Heart left ventricle (tissue), 13 donors: ENCODE results near the gene GNS.

Experiments
- POLR2A ChIP-seq, 2 donors: fragments of 450-650 bp; IDR thresholded peaks; one replicate each; pipeline ENCODE4 v1.6.1; 2017; ENCODE audit warnings: antibody characterized with exemption in 2 of 2, mild to moderate bottlenecking in 2 of 2, moderate library complexity in 2 of 2
- TF ChIP-seq, protein P1 (sequence below), 12 donors: fragments of 200-600 bp; sonication (generic) in 4 of 12; IDR thresholded peaks; one replicate each; pipeline versions ENCODE4 v1.5.0 to v1.8.0; 2018 to 2022; ENCODE audit warnings: antibody characterized with exemption in 12 of 12, mild to moderate bottlenecking in 5 of 12
- donor health status: ischemic (EF 13 %, LVEDD 7.1; RV severe dilation, severe dysfunction).
- donor health status: DM: no; HTN: yes; CAD: no.
- donor health status: DM: no; HTN: no; CAD: no.
- donor health status: ischemic (EF 25% LVEDD 6.9; RV normal size, moderate dysfunction).
- donor health status: ischemic (EF 25% LVEDD 5.7; RV mildly dilated, moderate dysfunction).
- donor health status: ischemic (EF 35%, LVEDD 5.7; RV mildly dilated, moderate dysfunction).
- donor health status: nonischemic (EF 11% LVEDD 7.7; RV severe dilation, severe dysfunction).
- donor health status: DM: yes; HTN: yes; CAD: no.
- donor health status: PGD.
- donor health status: ischemic (EF 29% LVEDD 5.4; RV normal size, mild dysfunction).
- donor health status: nonischemic (EF 23%, LVEDD 6.1; RV moderate dilation, normal function).

DNA sequence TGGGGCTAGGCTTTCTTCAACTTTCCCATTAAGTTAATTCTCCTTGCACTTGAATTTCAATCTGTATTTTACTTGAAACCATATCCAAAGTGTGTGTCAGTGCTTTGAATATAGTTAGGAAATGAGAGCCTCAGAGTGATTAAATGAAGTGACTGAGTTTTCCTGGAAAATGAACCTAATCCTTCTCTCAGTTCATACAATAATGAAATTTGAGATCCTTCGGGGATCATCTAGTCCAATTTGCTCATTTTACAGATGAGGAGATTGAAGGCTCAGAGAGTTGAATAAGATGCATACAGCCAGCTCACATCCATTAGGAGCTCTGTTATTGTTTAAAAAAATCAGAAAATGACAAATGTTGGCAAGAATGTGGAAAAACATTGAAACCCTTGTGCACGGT lies 47.0 kb upstream of the GNS start:
- TF ChIP-seq, protein P1, sequence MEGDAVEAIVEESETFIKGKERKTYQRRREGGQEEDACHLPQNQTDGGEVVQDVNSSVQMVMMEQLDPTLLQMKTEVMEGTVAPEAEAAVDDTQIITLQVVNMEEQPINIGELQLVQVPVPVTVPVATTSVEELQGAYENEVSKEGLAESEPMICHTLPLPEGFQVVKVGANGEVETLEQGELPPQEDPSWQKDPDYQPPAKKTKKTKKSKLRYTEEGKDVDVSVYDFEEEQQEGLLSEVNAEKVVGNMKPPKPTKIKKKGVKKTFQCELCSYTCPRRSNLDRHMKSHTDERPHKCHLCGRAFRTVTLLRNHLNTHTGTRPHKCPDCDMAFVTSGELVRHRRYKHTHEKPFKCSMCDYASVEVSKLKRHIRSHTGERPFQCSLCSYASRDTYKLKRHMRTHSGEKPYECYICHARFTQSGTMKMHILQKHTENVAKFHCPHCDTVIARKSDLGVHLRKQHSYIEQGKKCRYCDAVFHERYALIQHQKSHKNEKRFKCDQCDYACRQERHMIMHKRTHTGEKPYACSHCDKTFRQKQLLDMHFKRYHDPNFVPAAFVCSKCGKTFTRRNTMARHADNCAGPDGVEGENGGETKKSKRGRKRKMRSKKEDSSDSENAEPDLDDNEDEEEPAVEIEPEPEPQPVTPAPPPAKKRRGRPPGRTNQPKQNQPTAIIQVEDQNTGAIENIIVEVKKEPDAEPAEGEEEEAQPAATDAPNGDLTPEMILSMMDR (IDR thresholded peaks at IDR 0.05) = no peak
- no peak for TF ChIP-seq POLR2A (IDR thresholded peaks at IDR 0.05)
